Small intestine (tissue), 7 donors: Measurements from ENCODE around the gene TMPRSS9. TPM values are rescaled to one million over a fixed set of nuclear protein-coding genes. Genes with fewer than 3 reads are reported as not detected.

Source experiments
- DNase-seq, 2 donors: peaks; one replicate each; pipeline versions ENCODE4 v3.0.0 to v3.0.0-alpha.2; 2013
- FAIRE-seq: peaks from 2 replicates; lab custom pipeline; 2012; peaks lifted over from hg19 to GRCh38; lab: Jason Lieb, UNC
- H3K27ac ChIP-seq, 3 donors: one replicate each; pipeline ENCODE4 v1.5.1; 2013; ENCODE audit warnings: low read length in 2 of 3, mild to moderate bottlenecking in 2 of 3, control low read depth in 1 of 3, inconsistent platforms in 1 of 3, low read depth in 1 of 3, moderate library complexity in 1 of 3
- H3K27me3 ChIP-seq, 3 donors: one replicate each; pipeline ENCODE4 v1.6.1; 2013; ENCODE audit warnings: low read length in 3 of 3, inconsistent platforms in 1 of 3; ENCODE audit not compliant: control insufficient read depth in 3 of 3, insufficient read depth in 3 of 3
- H3K36me3 ChIP-seq, 3 donors: one replicate each; pipeline ENCODE4 v1.6.1; 2013; ENCODE audit warnings: low read length in 3 of 3, inconsistent platforms in 1 of 3, low read depth in 1 of 3, mild to moderate bottlenecking in 1 of 3, moderate library complexity in 1 of 3; ENCODE audit not compliant: control insufficient read depth in 3 of 3, insufficient read depth in 2 of 3
- H3K4me1 ChIP-seq, 3 donors: one replicate each; pipeline ENCODE4 v1.6.1; 2013; ENCODE audit warnings: low read length in 2 of 3, inconsistent platforms in 1 of 3, low read depth in 1 of 3, mild to moderate bottlenecking in 1 of 3, moderate library complexity in 1 of 3; ENCODE audit not compliant: control insufficient read depth in 3 of 3, insufficient read depth in 2 of 3
- H3K4me3 ChIP-seq, 3 donors: one replicate each; pipeline ENCODE4 v1.5.1; 2013; ENCODE audit warnings: low read length in 3 of 3, control low read depth in 1 of 3, inconsistent platforms in 1 of 3, low read depth in 1 of 3, mild to moderate bottlenecking in 1 of 3, moderate library complexity in 1 of 3
- H3K9me3 ChIP-seq, 2 donors: one replicate each; pipeline ENCODE4 v1.6.1; 2013; ENCODE audit warnings: low read depth in 1 of 2, low read length in 1 of 2; ENCODE audit not compliant: control insufficient read depth in 2 of 2, insufficient read depth in 1 of 2
- WGBS, 3 donors: extraction: QIAGEN DNeasy Blood & Tissue Kit; methylation state at CpG; one replicate each; pipeline ENCODE4 v1.1.7; 2013; 5-methylcytosine and 5-hydroxymethylcytosine counted together
- polyA plus RNA-seq, 4 donors: library from polyadenylated mRNA; stranded (reverse) in 3 of 4; unstranded in 1 of 4; fragments of 200-250 nt in 3 of 4; fragments of 120-200 nt in 1 of 4; gene quantifications; one replicate each; pipeline versions ENCODE4 v1.2.1 to v1.2.3, GENCODE V29; 2013
- donor health status: healthy with polysubstance abuse.
- donor health status: control.
- donor health status: control.
- donor health status: Bipolar disorder and iron deficiency.
- donor health status: healthy.

The TMPRSS9 gene
- polyA plus RNA-seq, 4 donors = 0.53 to 0.54 TPM; not detected in 2

GRCh38 chr19:2331601-2332246, 28.3 kb upstream of the TMPRSS9 start:
- no peaks in the 10 kb centered on the region for H3K27me3 ChIP-seq
- peaks cover 2 to 63% (median 5%) of the 10 kb centered on the region in 3 donors for H3K4me1 ChIP-seq
- H3K4me3 ChIP-seq = peak overlapping the region in 1 of 3 donors; percentile 29
- H3K9me3 ChIP-seq = peaks cover 0 to 6% of the 10 kb centered on the region in 2 donors
- 29 to 48% (median 45%) methylated on average over 8 to 12 of the region's 12 CpGs for WGBS, 3 donors
- peaks cover 0 to 48% (median 0%) of the 10 kb centered on the region in 3 donors for H3K36me3 ChIP-seq
- DNase-seq (no peak), FAIRE-seq (no peak)
- H3K27ac ChIP-seq = peak overlapping the region; percentile 84 to 97 (median 90)

GRCh38 chr19:2332341-2333026, 27.6 kb upstream of the TMPRSS9 start:
- FAIRE-seq (no peak), DNase-seq (peak; percentile 58 to 62)
- Histone ChIP-seq H3K4me1 (peaks cover 2 to 63% (median 5%) of the 10 kb centered on the region in 3 donors), H3K9me3 (peaks cover 0 to 6% of the 10 kb centered on the region in 2 donors), H3K27ac (peak overlapping the region; percentile 84 to 97 (median 90)), H3K27me3 (no peaks in the 10 kb centered on the region), H3K36me3 (peaks cover 0 to 50% (median 0%) of the 10 kb centered on the region in 3 donors), H3K4me3 (no peak overlapping the region)
- WGBS, 3 donors = 21 to 43% (median 34%) methylated on average over 13 to 17 of the region's 17 CpGs

- Histone ChIP-seq H3K4me3 (peak overlapping the region in 1 of 3 donors; percentile 11), H3K36me3 (peaks cover 0 to 57% (median 0%) of the 10 kb centered on the region in 3 donors), H3K9me3 (peaks cover 0 to 6% of the 10 kb centered on the region in 2 donors), H3K27ac (peak overlapping the region; percentile 38 to 97 (median 72)), H3K4me1 (peaks cover 2 to 64% (median 5%) of the 10 kb centered on the region in 3 donors), H3K27me3 (no peaks in the 10 kb centered on the region)
- FAIRE-seq = no peak
- peak; percentile 64 to 83 for DNase-seq
- 14 to 54% (median 26%) methylated on average over 21 to 27 of the region's 27 CpGs for WGBS, 3 donors
Observed at GRCh38 chr19:2333027-2333806, 26.8 kb upstream of the TMPRSS9 start.

- Histone ChIP-seq H3K4me1 (peaks cover 2 to 64% (median 5%) of the 10 kb centered on the region in 3 donors), H3K4me3 (peak overlapping the region in 1 of 3 donors; percentile 11), H3K36me3 (peaks cover 0 to 63% (median 0%) of the 10 kb centered on the region in 3 donors), H3K27ac (peak overlapping the region; percentile 38 to 97 (median 72)), H3K27me3 (no peaks in the 10 kb centered on the region), H3K9me3 (peaks cover 0 to 6% of the 10 kb centered on the region in 2 donors)
- WGBS, 3 donors = 23 to 64% (median 37%) methylated on average over 8 to 11 of the region's 11 CpGs
- no peak for FAIRE-seq
- DNase-seq = peak; percentile 27 to 51
Observed at GRCh38 chr19:2333807-2334211, 26.3 kb upstream of the TMPRSS9 start.

GRCh38 chr19:2334426-2334825, 25.6 kb upstream of the TMPRSS9 start:
- FAIRE-seq (no peak), DNase-seq (no peak)
- WGBS, 3 donors = 85 to 93% (median 88%) methylated on average over 26 to 27 of the region's 27 CpGs
- H3K4me1 ChIP-seq = peaks cover 2 to 61% (median 2%) of the 10 kb centered on the region in 3 donors
- H3K27ac ChIP-seq = peak overlapping the region in 1 of 3 donors; percentile 97
- H3K9me3 ChIP-seq = peaks cover 0 to 6% of the 10 kb centered on the region in 2 donors
- peaks cover 0 to 67% (median 0%) of the 10 kb centered on the region in 3 donors for H3K36me3 ChIP-seq
- H3K4me3 ChIP-seq = no peak overlapping the region
- H3K27me3 ChIP-seq = no peaks in the 10 kb centered on the region

- DNase-seq = no peak
- peaks cover 0 to 6% of the 10 kb centered on the region in 2 donors for H3K9me3 ChIP-seq
- peaks cover 0 to 53% (median 2%) of the 10 kb centered on the region in 3 donors for H3K4me1 ChIP-seq
- H3K27me3 ChIP-seq = no peaks in the 10 kb centered on the region
- no peak for FAIRE-seq
- peaks cover 0 to 74% (median 0%) of the 10 kb centered on the region in 3 donors for H3K36me3 ChIP-seq
- no peak overlapping the region for H3K4me3 ChIP-seq
- 94 to 95% (median 94%) methylated on average over 23 to 26 of the region's 26 CpGs for WGBS, 3 donors
- no peak overlapping the region for H3K27ac ChIP-seq
Observed at GRCh38 chr19:2334986-2335846, 24.8 kb upstream of the TMPRSS9 start.

GRCh38 chr19:2335848-2336247, 24.2 kb upstream of the TMPRSS9 start:
- H3K36me3 ChIP-seq = peaks cover 0 to 81% (median 3%) of the 10 kb centered on the region in 3 donors
- no peak for FAIRE-seq
- no peak for DNase-seq
- H3K27me3 ChIP-seq = no peaks in the 10 kb centered on the region
- no peak overlapping the region for H3K4me3 ChIP-seq
- peaks cover 0 to 50% (median 2%) of the 10 kb centered on the region in 3 donors for H3K4me1 ChIP-seq
- 75 to 96% (median 94%) methylated on average over 3 of the region's 3 CpGs for WGBS, 3 donors
- peaks cover 0 to 6% of the 10 kb centered on the region in 2 donors for H3K9me3 ChIP-seq
- H3K27ac ChIP-seq = no peak overlapping the region
